ENCODE data around the gene RBM23.
A peak's percentile ranks its signal among the peaks of the same experiment; 100 is the strongest.

Gene RBM23

GRCh38 chr14:22884738-22885523 lies 34.0 kb downstream of the RBM23 start:
- DNase-seq: no peak

- no peak for DNase-seq
Measured at GRCh38 chr14:22884076-22884737, 34.7 kb downstream of the RBM23 start.

DNA sequence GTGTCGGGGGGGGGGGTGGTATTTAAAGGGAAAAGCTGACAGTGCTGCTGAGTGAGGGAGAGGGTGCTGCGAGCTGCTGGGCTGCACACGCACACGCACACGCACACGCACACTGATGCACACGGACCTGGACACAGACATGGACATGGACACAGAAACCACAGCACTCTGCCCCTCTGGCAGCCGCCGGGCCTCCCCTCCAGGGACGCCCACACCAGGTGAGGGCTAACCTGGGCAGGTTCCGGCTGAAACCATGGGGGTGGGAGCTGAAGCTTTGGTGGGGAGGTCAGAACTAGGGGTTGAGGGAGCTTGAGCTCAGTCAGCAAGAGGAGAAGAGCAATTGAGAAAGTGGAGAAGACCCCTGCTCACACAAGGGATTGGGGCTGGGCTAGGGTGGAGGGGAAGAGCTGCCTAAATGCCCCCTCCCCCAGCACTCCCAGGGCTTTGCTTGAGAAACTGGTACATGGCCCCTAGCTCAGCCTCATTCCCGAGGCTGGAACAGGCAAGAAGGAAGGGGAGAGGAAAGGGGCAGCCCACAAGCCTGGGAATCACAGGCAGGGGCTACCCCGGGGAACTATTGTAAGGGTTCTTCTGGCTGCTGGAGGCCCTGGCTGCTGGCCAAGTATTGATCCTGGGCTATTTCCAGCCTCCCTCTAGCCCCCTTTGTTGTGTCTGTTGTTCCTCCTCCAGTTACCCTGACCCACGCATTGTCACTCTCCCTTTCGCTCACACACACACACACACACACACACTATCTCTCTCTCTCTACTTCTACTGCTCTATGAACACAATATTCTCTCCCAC lies 35.6 kb downstream of the RBM23 start, which contains the start of gene REM2:
TSS of gene REM2 (plus strand) at position 50 of the 804 bp plus-strand sequence. CDS start at position 116, 66 bp downstream.
- no peak for DNase-seq

- DNase-seq: no peak
Measured at GRCh38 chr14:22882529-22883172, 36.3 kb downstream of the RBM23 start.

DNA sequence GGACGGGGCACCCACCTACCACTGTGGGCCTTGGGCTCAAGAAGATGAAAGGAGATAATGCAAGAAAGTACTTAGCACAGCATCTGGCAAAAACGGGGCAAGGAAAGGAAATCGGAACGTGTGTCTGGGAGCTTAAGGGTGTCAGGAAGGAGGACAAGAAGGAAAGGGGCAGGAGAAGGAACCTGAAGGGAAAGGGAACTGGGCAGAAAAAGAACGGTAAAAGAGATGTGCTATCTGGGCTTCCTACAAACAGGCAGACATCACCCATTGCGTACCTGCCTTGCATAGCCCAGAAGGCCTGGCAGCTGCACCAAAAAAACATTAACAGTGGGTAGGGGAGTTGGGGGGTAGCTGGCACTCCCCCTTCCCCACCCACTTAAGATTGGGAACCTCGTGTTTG lies 36.9 kb downstream of the RBM23 start:
- no peak for DNase-seq

DNA sequence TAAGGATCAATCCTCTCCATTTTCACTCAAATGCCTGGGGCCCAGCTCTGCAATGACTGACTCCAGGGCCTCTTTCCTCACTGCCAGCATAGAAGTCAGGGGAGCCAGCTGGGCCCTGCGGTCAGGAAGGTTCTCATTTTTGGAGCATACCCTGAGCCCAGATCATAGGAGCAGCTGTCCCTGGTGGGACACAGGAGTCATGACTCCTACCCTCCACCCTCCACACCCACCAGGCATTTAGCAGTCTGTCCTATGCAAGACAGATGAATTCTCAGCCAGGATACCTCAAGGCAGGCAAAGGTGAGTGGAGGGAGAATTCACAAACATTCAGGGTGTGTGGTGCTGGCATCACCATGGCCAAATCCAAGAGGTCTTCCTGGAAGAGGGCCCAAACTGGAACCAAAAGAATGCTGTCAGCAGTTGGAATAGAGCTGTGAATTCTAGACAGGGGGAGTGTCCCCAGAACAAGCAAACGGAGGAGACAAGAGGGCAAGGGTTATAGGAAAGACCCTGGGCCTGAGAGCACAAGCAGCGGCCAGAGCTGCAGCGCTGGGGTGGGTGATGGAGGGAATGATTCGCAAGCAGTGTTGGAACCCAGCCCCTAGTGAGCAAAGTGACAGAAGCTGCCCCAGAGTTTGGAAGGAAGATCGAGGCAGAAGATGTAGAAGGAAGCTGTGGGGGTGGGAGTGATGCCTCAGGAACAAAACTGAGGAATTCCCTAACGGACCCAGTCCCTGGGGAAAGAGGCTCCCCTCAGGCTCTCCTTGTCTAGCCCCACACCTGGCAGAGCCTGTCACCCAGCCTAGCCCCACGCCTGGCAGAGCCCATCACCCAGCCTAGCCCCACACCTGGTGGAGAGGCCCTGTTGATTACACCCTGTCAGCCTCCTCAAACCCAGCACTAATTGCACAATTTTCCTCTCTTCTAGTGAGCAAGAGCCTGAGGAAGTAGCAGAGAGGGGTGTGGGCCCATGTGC lies 40.4 kb downstream of the RBM23 start:
- no peak for DNase-seq

DNA sequence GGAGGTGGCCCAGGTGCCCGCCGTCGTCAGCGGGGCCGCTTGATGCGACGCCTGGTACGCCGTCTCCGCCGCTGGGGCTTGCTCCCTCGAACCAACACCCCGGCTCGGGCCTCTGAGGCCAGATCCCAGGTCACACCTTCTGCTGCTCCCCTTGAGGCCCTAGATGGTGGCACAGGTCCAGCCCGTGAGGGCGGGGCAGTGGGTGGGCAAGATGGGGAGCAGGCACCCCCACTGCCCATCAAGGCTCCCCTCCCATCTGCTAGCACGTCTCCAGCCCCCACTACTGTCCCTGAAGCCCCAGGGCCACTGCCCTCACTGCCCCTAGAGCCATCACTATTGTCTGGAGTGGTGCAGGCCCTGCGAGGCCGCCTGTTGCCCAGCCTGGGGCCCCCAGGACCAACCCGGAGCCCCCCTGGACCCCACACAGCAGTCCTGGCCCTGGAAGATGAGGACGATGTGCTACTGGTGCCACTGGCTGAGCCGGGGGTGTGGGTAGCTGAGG lies 41.9 kb downstream of the RBM23 start:
- no peak for DNase-seq

GRCh38 chr14:22875748-22876319 lies 43.1 kb downstream of the RBM23 start:
- no peak for DNase-seq

GRCh38 chr14:22875003-22875747 lies 43.8 kb downstream of the RBM23 start:
- DNase-seq: no peak

GRCh38 chr14:22872833-22873520 lies 46.0 kb downstream of the RBM23 start:
- DNase-seq: no peak

DNA sequence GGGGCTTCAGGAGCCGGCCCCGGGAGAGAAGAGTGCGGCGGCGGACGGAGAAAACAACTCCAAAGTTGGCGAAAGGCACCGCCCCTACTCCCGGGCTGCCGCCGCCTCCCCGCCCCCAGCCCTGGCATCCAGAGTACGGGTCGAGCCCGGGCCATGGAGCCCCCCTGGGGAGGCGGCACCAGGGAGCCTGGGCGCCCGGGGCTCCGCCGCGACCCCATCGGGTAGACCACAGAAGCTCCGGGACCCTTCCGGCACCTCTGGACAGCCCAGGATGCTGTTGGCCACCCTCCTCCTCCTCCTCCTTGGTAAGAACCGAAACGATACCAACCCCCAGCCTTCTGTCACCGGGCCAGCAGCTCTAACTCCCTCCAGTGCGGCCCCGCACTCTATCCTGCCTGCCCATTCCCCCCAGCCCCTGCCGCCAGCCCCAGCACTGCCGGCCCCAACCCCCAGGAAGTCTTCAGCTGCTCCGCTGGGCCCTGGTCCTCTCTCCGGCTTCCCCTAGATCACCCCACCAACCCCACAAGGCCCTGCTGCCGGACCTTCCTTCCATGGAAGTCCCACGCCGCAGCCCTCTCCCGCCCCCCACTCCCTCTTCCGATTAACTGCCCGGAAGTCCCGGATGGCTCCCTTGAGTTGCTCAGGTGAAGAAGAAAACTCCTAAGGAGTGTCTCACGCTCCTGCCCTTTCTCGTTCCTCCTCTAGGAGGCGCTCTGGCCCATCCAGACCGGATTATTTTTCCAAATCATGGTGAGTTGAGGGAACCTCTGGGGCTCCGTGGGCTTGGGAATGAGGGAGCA lies 46.7 kb downstream of the RBM23 start:
- peak; percentile 63 for DNase-seq

- peak; percentile 87 for DNase-seq
Measured at GRCh38 chr14:22871224-22872032, 47.5 kb downstream of the RBM23 start, which contains the start of gene LRP10. LRP10 (plus strand) TSS chr14:22871740; CDS start chr14:22872304, 564 bp downstream.

DNA sequence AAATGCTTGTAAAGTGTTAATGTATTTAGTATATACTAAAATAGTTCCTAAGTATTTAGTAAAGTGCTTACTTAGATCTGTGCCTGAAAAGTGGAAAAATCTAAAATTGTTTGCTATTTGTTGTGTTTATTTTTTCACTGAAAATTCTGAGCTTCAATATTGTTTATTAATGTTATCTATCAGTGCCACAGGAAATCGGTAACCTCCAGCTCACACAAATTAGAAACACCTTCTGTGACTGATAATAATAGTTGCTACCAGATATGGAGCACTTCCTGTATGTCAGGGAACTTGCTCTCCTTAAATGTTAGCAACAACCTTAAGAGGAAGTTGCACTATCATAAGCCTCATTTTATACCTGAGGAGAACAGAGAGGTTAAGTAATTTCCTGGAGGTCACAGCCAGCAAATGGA lies 48.1 kb downstream of the RBM23 start:
- DNase-seq: no peak

DNA sequence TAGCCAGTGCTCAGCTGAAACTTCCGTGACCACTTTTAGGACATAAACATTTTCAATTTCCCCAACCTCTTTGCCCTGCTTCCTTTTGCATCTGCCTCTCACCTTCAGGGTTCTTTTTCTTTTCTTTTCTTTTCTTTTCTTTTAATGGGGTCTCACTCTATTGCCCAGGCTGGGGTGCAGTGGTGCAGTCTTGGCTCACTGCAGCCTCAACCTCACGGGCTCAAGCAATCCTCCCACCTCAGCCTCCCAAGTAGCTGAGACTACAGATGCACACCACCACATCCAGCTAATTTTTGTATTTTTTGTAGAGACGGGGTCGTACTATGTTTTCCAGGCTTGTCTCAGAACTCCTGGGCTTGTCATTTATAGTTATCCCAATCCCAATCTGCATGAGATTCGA lies 52.1 kb downstream of the RBM23 start:
- DNase-seq: no peak

DNA sequence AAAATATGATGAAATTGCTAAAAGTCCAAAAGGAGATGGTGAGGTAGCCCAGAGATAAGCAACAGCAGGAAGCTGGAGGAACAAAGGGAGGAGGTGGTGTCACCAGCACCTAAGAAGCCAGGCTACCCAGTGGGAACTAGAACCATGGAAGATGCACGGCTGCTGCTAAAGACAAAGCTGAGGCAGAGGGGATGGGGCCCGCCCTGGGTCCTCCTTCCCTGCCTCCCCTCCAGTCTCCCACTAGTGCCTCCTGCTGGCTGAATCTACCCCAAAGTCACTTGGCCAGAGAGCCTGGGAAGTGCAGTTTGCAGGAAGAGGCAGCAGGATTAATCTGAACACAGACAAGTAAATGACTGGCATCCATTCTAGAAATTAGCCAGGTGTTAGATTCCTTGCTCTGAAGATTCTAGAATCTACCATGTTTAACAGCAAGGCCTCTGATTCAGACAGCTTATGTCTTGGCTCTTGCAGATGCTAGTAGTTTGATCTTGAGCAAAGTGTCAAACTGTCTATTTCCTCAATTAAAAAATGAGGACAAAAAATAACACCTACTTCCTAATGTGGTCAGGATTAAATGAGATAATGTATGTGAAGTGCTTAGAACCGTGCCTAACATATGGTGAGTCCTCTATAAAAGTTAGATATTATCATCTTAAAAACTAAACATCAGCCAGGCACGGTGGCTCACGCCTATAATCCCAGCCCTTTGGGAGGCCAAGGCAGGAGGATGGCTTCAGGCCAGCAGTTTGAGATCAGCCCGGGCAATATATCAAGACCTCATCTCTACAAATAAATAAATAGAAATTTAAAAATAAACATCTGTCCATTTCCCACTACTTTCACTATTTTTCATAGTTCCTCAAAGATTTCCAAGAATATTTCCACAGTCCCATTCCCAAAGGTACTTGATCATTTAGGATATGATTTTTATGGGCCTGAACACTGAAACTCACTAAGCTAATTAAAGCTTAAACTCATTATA lies 53.2 kb downstream of the RBM23 start:
- DNase-seq: no peak

- no peak for DNase-seq
Measured at GRCh38 chr14:22864979-22865378, 54.0 kb downstream of the RBM23 start.

DNA sequence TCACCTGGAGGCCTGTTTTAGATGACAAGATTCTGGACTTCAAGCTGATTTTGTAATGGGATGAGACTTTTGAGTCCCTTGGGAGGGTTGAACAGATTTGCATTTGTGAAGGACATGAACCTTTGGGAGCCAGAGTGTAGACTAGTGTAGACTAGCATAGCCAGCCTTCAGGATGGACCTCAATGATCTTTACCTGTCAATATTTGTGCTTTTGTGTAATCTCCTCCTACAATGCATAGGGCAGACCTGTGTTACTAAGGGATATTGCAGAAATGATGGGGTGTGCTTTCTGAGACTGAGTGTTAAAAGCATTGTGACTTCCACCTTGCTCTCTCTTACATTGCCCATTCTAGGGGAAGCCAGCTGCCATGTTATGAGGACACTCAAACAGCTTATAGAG lies 57.3 kb downstream of the RBM23 start:
- no peak for DNase-seq
